GM12878 (cell line): ENCODE data around the gene ADGRL3. TPM values are rescaled to one million over a fixed set of nuclear protein-coding genes. Genes with fewer than 3 reads are reported as not detected.

Experiments
- ATAC-seq: fragments of 200-7000 bp; cut with Tn5 transposase; 3 replicates; pipeline ENCODE4 v1.9.1; 2020; ENCODE audit warnings: mild to moderate bottlenecking, moderate library complexity
- BruUV-seq: library from RNA; stranded (reverse); fragments of 400-500 nt; replicated peaks from 2 replicates; lab custom pipeline; 2021; lab: Mats Ljungman, UMichigan
- CTCF ChIA-PET: fragments of 300-600 bp; sonication (Branson Sonifier 250); formaldehyde crosslinking; extraction: SDS; loops from one replicate; lab custom pipeline; 2021; ENCODE audit warnings: inconsistent platforms; lab: Yijun Ruan, JAX
- POLR2A ChIA-PET: fragments of 350-600 bp; formaldehyde crosslinking; extraction: SDS; loops from one replicate; lab custom pipeline; 2021; ENCODE audit warnings: inconsistent platforms; lab: Charles Lee
- RAD21 ChIA-PET: fragments of 300-600 bp; sonication (Branson Sonifier 250); formaldehyde crosslinking; loops from one replicate; lab custom pipeline; 2023; ENCODE audit warnings: antibody characterized with exemption; ENCODE audit not compliant: unreplicated experiment; lab: Charles Lee
- SMC1A ChIA-PET: fragments of 300-600 bp; sonication (Branson Sonifier 250); formaldehyde crosslinking; loops from one replicate; lab custom pipeline; 2023; ENCODE audit not compliant: unreplicated experiment, uncharacterized antibody; lab: Charles Lee
- DNase-seq: peaks from one replicate; pipeline ENCODE4 v3.0.0-alpha.2; 2011; ENCODE audit warnings: low read depth, low spot score
- FAIRE-seq: peaks from 3 replicates; lab custom pipeline; 2011; peaks lifted over from hg19 to GRCh38; lab: Jason Lieb, UNC
- H2AFZ ChIP-seq: 2 replicates; pipeline ENCODE4 v1.6.0; 2011; ENCODE audit warnings: low read depth, low read length, control low read depth; ENCODE audit not compliant: control insufficient read depth
- H3K27ac ChIP-seq: 2 replicates; pipeline ENCODE4 v1.5.1; 2011; ENCODE audit warnings: control low read depth; ENCODE audit not compliant: control insufficient read depth, insufficient read depth
- H3K27me3 ChIP-seq, 2 experiments: replicated peaks in 1 of 2; 2 replicates each; pipeline versions ENCODE4 v1.6.0 to v1.6.1; 2011; ENCODE audit warnings: low read length in 1 of 2; ENCODE audit not compliant: control insufficient read depth in 2 of 2, insufficient read depth in 2 of 2
- H3K36me3 ChIP-seq, 2 experiments: 2 replicates each; pipeline ENCODE4 v1.5.1; 2011; ENCODE audit warnings: low read length in 1 of 2; ENCODE audit not compliant: control insufficient read depth in 2 of 2, insufficient read depth in 2 of 2
- H3K4me1 ChIP-seq: 2 replicates; pipeline ENCODE4 v1.6.1; 2011; ENCODE audit warnings: mild to moderate bottlenecking, low read length, moderate library complexity, mixed read lengths; ENCODE audit not compliant: control insufficient read depth, insufficient read depth
- H3K4me2 ChIP-seq: 2 replicates; pipeline ENCODE4 v1.6.0; 2011; ENCODE audit warnings: control low read depth; ENCODE audit not compliant: control insufficient read depth, insufficient read depth
- H3K4me3 ChIP-seq: fragments of 200-600 bp; sonication (generic); 2 replicates; pipeline ENCODE4 v1.5.1; 2016
- H3K79me2 ChIP-seq: 2 replicates; pipeline ENCODE4 v1.6.0; 2011; ENCODE audit warnings: low read length; ENCODE audit not compliant: control insufficient read depth, insufficient read depth
- H3K9ac ChIP-seq: 2 replicates; pipeline ENCODE4 v1.8.0; 2011; ENCODE audit warnings: low read length, control low read depth, mixed read lengths; ENCODE audit not compliant: control insufficient read depth, insufficient read depth
- H3K9me3 ChIP-seq: replicated peaks from 3 replicates; pipeline ENCODE4 v1.5.1; 2011; ENCODE audit warnings: mild to moderate bottlenecking, low read length; ENCODE audit not compliant: control insufficient read depth, insufficient read depth
- H4K20me1 ChIP-seq: 2 replicates; pipeline ENCODE4 v1.6.0; 2011; ENCODE audit not compliant: control insufficient read depth, insufficient read depth
- WGBS: methylation state at CpG from one replicate; pipeline ENCODE4 v1.1.6; 2016; ENCODE audit warnings: low lambda C conversion rate; ENCODE audit not compliant: insufficient replicate concordance, insufficient coverage; ENCODE audit errors: missing lambda C conversion rate; 5-methylcytosine and 5-hydroxymethylcytosine counted together
- in situ Hi-C: fragments of 300-500 bp; cut with MboI; formaldehyde crosslinking; loops from 9 replicates; pipeline ENCODE4 v1.14.3; 2018; ENCODE audit warnings: mixed read lengths
- intact Hi-C: fragments of 100-400 bp; cut with micrococcal nuclease; formaldehyde crosslinking; loops from one replicate; pipeline ENCODE4 v1.14.2; 2022; ENCODE audit not compliant: unreplicated experiment
- polyA plus RNA-seq, 11 experiments: library from polyadenylated mRNA; depleted of rRNA in 4 of 11; unstranded in 6 of 11; stranded (reverse) in 5 of 11; fragments of >200 nt; fragmentation: Nextera tagmentation in 4 of 11; fragmentation: Illumina TruSeq in 1 of 11; extraction: Ambion mirVana in 4 of 11; extraction: Trizol in 1 of 11; gene quantifications; 1 replicate in 1 of 11; 2 replicates in 10 of 11; pipeline versions ENCODE4 v1.2.1 to v1.2.3, GENCODE V29; 2011 to 2016; ENCODE audit warnings: inconsistent platforms in 2 of 11, missing spikeins in 2 of 11, low read depth in 1 of 11
- total RNA-seq, 4 experiments: library from RNA; depleted of rRNA in 3 of 4; stranded (reverse); fragments of >200 nt in 3 of 4; fragmentation: Illumina TruSeq in 1 of 4; extraction: Trizol in 1 of 4; gene quantifications; 2 replicates each; pipeline versions ENCODE4 v1.2.1 to v1.2.3, GENCODE V29; 2013 to 2021
- TF ChIP-seq, protein P1 (sequence below): fragments of 150-350 bp; IDR thresholded peaks from 2 replicates; pipeline ENCODE4 v1.6.1; 2016; ENCODE audit warnings: low read depth, low read length

Gene ADGRL3
- total and polyA plus RNA-seq, 10 of the 15 experiments (the other 5 are each of a cell fraction or from before 2014, with no cell fraction given), result 1.1 TPM; not detected in 9

DNA sequence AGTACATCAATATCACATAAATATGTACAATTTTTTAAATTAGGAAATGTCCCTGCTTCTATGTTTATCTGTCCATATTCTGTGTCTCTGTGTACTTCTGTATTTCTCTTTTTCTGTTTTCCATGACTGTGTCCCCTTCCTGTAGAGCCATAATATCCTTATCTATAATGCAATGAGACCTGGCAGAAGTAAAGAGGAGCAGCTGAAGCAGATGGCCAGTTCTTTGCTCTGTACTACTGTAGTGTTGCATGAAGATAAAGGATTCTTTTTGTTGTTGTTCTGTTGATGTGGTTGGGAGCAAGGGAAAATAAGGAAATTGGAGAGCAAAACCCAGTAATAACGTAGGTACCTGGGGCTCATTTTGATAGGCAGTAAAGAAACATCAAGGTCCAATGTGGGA lies 301.7 kb downstream of the ADGRL3 start:
- Histone ChIP-seq H3K27me3 (no peaks in the 10 kb centered on the region), H3K4me1 (no peaks in the 10 kb centered on the region), H3K27ac (no peak overlapping the region), H2AFZ (no peak overlapping the region), H3K9me3 (no peaks in the 10 kb centered on the region), H3K4me2 (no peak overlapping the region), H3K79me2 (no peaks in the 10 kb centered on the region), H3K36me3 (no peaks in the 10 kb centered on the region), H3K9ac (no peak overlapping the region), H4K20me1 (no peaks in the 10 kb centered on the region), H3K4me3 (no peak overlapping the region)
- SMC1A ChIA-PET, result interaction anchor here (1.3 kb wide), 1 partner anchor 11 kb away, joined by 3 read pairs; no protein-coding TSS in a partner anchor
- POLR2A ChIA-PET, result interaction anchor here (0.7 kb wide), 1 partner anchor 61 kb away, joined by 3 read pairs; no protein-coding TSS in a partner anchor
- CTCF ChIA-PET, result interaction anchor here (0.8 to 1.4 kb wide), 2 partner anchors 18 to 90 kb away, joined by 3 read pairs; no protein-coding TSS in a partner anchor
- intact Hi-C loops (no loop called here), in situ Hi-C loops (no loop called here)
- BruUV-seq, result no TSS peak
- no peak for ATAC-seq
- TF ChIP-seq, protein P1, sequence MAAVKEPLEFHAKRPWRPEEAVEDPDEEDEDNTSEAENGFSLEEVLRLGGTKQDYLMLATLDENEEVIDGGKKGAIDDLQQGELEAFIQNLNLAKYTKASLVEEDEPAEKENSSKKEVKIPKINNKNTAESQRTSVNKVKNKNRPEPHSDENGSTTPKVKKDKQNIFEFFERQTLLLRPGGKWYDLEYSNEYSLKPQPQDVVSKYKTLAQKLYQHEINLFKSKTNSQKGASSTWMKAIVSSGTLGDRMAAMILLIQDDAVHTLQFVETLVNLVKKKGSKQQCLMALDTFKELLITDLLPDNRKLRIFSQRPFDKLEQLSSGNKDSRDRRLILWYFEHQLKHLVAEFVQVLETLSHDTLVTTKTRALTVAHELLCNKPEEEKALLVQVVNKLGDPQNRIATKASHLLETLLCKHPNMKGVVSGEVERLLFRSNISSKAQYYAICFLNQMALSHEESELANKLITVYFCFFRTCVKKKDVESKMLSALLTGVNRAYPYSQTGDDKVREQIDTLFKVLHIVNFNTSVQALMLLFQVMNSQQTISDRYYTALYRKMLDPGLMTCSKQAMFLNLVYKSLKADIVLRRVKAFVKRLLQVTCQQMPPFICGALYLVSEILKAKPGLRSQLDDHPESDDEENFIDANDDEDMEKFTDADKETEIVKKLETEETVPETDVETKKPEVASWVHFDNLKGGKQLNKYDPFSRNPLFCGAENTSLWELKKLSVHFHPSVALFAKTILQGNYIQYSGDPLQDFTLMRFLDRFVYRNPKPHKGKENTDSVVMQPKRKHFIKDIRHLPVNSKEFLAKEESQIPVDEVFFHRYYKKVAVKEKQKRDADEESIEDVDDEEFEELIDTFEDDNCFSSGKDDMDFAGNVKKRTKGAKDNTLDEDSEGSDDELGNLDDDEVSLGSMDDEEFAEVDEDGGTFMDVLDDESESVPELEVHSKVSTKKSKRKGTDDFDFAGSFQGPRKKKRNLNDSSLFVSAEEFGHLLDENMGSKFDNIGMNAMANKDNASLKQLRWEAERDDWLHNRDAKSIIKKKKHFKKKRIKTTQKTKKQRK, result no peak
- 0% methylated on average over 1 of the region's 1 CpG for WGBS
- RAD21 ChIA-PET, result interaction anchor here (1.5 kb wide), 1 partner anchor 89 kb away, joined by 3 read pairs; no protein-coding TSS in a partner anchor
- DNase-seq, result no peak
- FAIRE-seq, result no peak
